Endodermal cell (in vitro differentiated cells): ENCODE results near the gene COG7. TPM values are rescaled to one million over a fixed set of nuclear protein-coding genes. Genes with fewer than 3 reads are reported as not detected.

Experiments used
- DNase-seq: peaks from one replicate; pipeline ENCODE4 v3.0.0-alpha.2; 2017
- H3K27ac ChIP-seq: 2 replicates; pipeline ENCODE4 v1.5.1; 2013; ENCODE audit warnings: mild to moderate bottlenecking, low read depth, low read length, moderate library complexity
- H3K27me3 ChIP-seq: 2 replicates; pipeline ENCODE4 v1.6.1; 2013; ENCODE audit warnings: mild to moderate bottlenecking, low read length, moderate library complexity; ENCODE audit not compliant: insufficient read depth, control insufficient read depth, poor library complexity, severe bottlenecking
- H3K36me3 ChIP-seq: 2 replicates; pipeline ENCODE4 v1.7.0; 2013; ENCODE audit warnings: mild to moderate bottlenecking, low read length, moderate library complexity; ENCODE audit not compliant: control insufficient read depth, insufficient read depth
- H3K4me1 ChIP-seq: one replicate; pipeline ENCODE4 v1.7.0; 2013; ENCODE audit warnings: low read length; ENCODE audit not compliant: control insufficient read depth, insufficient read depth
- H3K4me3 ChIP-seq: 2 replicates; pipeline ENCODE4 v1.5.1; 2013; ENCODE audit warnings: mild to moderate bottlenecking, low read length, moderate library complexity
- H3K9ac ChIP-seq: 2 replicates; pipeline ENCODE4 v1.6.1; 2013; ENCODE audit warnings: mild to moderate bottlenecking, low read length, moderate library complexity; ENCODE audit not compliant: poor library complexity, severe bottlenecking; ENCODE audit errors: extremely low read depth
- H3K9me3 ChIP-seq: 2 replicates; pipeline ENCODE4 v1.6.1; 2013; ENCODE audit warnings: mild to moderate bottlenecking, low read length, moderate library complexity; ENCODE audit not compliant: control insufficient read depth
- H3K27ac Mint-ChIP-seq: 2 replicates; pipeline ENCODE4 v1.8.0; 2020; ENCODE audit warnings: mixed read lengths
- H3K27me3 Mint-ChIP-seq: 2 replicates; pipeline ENCODE4 v1.8.0; 2021; ENCODE audit warnings: mild to moderate bottlenecking, mixed read lengths; ENCODE audit not compliant: insufficient read depth
- H3K36me3 Mint-ChIP-seq: 2 replicates; pipeline ENCODE4 v1.8.0; 2020; ENCODE audit warnings: low read depth, mixed read lengths
- H3K4me1 Mint-ChIP-seq: 2 replicates; pipeline ENCODE4 v1.8.0; 2020; ENCODE audit warnings: mixed read lengths
- H3K4me3 Mint-ChIP-seq: 2 replicates; pipeline ENCODE4 v1.8.0; 2020; ENCODE audit warnings: mild to moderate bottlenecking, moderate library complexity, mixed read lengths
- H3K9me3 Mint-ChIP-seq: 2 replicates; pipeline ENCODE4 v1.8.0; 2020; ENCODE audit warnings: mild to moderate bottlenecking, mixed read lengths
- CTCF ChIP-seq: fragments of 200-600 bp; sonication (generic); conservative IDR thresholded peaks from 2 replicates; pipeline ENCODE4 v1.5.0; 2021; ENCODE audit warnings: antibody characterized with exemption, mild to moderate bottlenecking
- WGBS, 2 experiments: methylation state at CpG; one replicate each; pipeline versions ENCODE4 v1.1.5 to v1.1.7; 2013; ENCODE audit warnings: missing lambda C conversion rate in 2 of 2, mixed read lengths in 1 of 2; ENCODE audit not compliant: insufficient coverage in 1 of 2, insufficient read length in 1 of 2; 5-methylcytosine and 5-hydroxymethylcytosine counted together
- total RNA-seq, 2 donors: library from RNA; stranded (reverse); fragmentation: NEBNext Ultra II Directional in 1 of 2; extraction: Animal tissue kit (Norgen Biotek cat#: 25700) in 1 of 2; gene quantifications; 2 replicates in 1 of 2; 3 replicates in 1 of 2; pipeline ENCODE4 v1.2.1, GENCODE V29; 2021

COG7 gene
- total RNA-seq, 2 donors from 2014 or later: 19.9 to 31.3 TPM

- WGBS, 2 experiments: 92 to 100% methylated on average over 3 to 5 of the region's 5 CpGs
- no peak overlapping the region for H3K9ac ChIP-seq
- H3K27ac ChIP-seq: no peak overlapping the region
- H3K4me1 ChIP-seq: no peaks in the 10 kb centered on the region
- Mint-ChIP-seq H3K4me1 (no peaks in the 10 kb centered on the region), H3K36me3 (peaks cover 42% of the 10 kb centered on the region), H3K4me3 (no peak overlapping the region), H3K27me3 (no peaks in the 10 kb centered on the region), H3K27ac (no peak overlapping the region), H3K9me3 (no peaks in the 10 kb centered on the region)
- no peak for TF ChIP-seq CTCF
- peaks cover 32% of the 10 kb centered on the region for H3K36me3 ChIP-seq
- no peak overlapping the region for H3K4me3 ChIP-seq
- no peaks in the 10 kb centered on the region for H3K27me3 ChIP-seq
- DNase-seq: no peak
- H3K9me3 ChIP-seq: no peaks in the 10 kb centered on the region
Observed at GRCh38 chr16:23389201-23389600, 63.8 kb downstream of the COG7 start.

- no peak for TF ChIP-seq CTCF
- Histone ChIP-seq H3K27ac (no peak overlapping the region), H3K4me1 (no peaks in the 10 kb centered on the region), H3K27me3 (no peaks in the 10 kb centered on the region), H3K4me3 (no peak overlapping the region), H3K9me3 (no peaks in the 10 kb centered on the region), H3K36me3 (peaks cover 32% of the 10 kb centered on the region), H3K9ac (no peak overlapping the region)
- DNase-seq: no peak
- no peaks in the 10 kb centered on the region for H3K27me3 Mint-ChIP-seq
- no peaks in the 10 kb centered on the region for H3K4me1 Mint-ChIP-seq
- 96 to 97% methylated on average over 13 to 15 of the region's 15 CpGs for WGBS, 2 experiments
- H3K27ac Mint-ChIP-seq: no peak overlapping the region
- H3K9me3 Mint-ChIP-seq: no peaks in the 10 kb centered on the region
- H3K36me3 Mint-ChIP-seq: peaks cover 41% of the 10 kb centered on the region
- H3K4me3 Mint-ChIP-seq: no peak overlapping the region
Observed at GRCh38 chr16:23388786-23389185, 64.2 kb downstream of the COG7 start.

GRCh38 chr16:23387666-23388065, 65.3 kb downstream of the COG7 start:
- Histone ChIP-seq H3K4me3 (no peak overlapping the region), H3K27me3 (no peaks in the 10 kb centered on the region), H3K27ac (no peak overlapping the region), H3K9me3 (no peaks in the 10 kb centered on the region), H3K36me3 (peaks cover 22% of the 10 kb centered on the region), H3K9ac (no peak overlapping the region), H3K4me1 (no peaks in the 10 kb centered on the region)
- H3K27ac Mint-ChIP-seq: no peak overlapping the region
- no peak for TF ChIP-seq CTCF
- no peaks in the 10 kb centered on the region for H3K9me3 Mint-ChIP-seq
- H3K36me3 Mint-ChIP-seq: peaks cover 33% of the 10 kb centered on the region
- no peak for DNase-seq
- 92 to 95% methylated on average over 2 to 8 of the region's 8 CpGs for WGBS, 2 experiments
- no peaks in the 10 kb centered on the region for H3K27me3 Mint-ChIP-seq
- H3K4me3 Mint-ChIP-seq: no peak overlapping the region
- no peaks in the 10 kb centered on the region for H3K4me1 Mint-ChIP-seq
